GM12801 (cell line): Measurements from ENCODE around the gene STON1.

Experiments
- TF ChIP-seq, protein P1 (sequence below): IDR thresholded peaks from one replicate; pipeline ENCODE4 v1.5.1; 2011; ENCODE audit warnings: control low read depth; ENCODE audit not compliant: insufficient read length; ENCODE audit errors: extremely low read depth

The STON1 gene

DNA sequence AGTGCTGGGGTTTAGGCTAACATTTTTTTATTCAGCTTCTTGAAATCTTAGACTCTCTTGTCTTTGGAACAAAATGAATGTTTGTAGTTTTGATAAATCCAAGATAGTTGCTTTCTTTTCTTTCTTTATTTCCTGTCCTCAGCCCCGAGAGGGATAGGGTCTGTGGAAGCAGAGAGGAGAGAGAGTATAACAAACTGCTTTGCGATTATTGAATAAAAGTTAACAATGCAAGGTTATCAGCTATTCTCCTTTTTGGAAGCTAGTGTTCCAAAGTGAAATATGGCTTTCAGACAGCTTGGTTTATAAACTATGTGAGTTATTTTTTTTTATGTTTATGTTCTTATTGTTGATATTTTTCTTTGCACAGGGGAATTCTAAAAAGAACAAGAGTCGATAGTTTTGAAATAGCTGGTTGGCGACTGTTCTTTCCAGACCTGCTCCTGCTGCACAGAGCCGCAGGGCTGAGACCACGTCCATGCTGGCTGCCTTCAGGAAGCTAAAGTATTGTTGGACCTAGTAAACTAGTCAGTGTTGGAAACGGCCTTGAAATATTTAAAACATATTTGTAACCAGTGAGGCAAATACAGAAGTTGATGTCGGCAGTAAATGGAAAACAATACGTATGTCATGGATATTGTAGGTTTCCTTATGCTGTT is 15.5 kb upstream of the STON1 start:
- TF ChIP-seq, protein P1, sequence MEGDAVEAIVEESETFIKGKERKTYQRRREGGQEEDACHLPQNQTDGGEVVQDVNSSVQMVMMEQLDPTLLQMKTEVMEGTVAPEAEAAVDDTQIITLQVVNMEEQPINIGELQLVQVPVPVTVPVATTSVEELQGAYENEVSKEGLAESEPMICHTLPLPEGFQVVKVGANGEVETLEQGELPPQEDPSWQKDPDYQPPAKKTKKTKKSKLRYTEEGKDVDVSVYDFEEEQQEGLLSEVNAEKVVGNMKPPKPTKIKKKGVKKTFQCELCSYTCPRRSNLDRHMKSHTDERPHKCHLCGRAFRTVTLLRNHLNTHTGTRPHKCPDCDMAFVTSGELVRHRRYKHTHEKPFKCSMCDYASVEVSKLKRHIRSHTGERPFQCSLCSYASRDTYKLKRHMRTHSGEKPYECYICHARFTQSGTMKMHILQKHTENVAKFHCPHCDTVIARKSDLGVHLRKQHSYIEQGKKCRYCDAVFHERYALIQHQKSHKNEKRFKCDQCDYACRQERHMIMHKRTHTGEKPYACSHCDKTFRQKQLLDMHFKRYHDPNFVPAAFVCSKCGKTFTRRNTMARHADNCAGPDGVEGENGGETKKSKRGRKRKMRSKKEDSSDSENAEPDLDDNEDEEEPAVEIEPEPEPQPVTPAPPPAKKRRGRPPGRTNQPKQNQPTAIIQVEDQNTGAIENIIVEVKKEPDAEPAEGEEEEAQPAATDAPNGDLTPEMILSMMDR: no peak

DNA sequence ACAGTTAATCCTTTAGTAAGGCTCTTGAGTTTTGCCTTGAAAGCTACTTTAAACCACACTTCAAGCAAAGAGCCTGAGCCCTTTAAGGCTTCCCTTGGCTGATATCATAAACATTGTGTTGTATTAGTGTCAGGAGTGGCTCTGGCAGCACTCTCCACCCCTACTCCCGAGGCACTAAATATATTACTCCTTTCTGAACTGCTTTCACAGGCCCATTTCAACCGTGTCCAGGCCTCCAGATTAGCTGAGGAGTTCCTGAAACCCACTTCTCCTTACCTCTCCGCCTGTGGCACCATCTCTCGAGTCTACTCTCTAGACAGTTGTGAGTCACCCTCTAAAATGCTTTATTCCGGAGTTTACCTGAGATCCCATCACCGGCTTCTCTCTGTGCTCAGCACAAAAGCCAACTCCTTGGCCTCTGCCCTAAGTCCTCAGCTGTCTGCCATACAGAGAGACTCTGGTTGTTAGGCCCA is 14.4 kb upstream of the STON1 start:
- TF ChIP-seq, protein P1: no peak

DNA sequence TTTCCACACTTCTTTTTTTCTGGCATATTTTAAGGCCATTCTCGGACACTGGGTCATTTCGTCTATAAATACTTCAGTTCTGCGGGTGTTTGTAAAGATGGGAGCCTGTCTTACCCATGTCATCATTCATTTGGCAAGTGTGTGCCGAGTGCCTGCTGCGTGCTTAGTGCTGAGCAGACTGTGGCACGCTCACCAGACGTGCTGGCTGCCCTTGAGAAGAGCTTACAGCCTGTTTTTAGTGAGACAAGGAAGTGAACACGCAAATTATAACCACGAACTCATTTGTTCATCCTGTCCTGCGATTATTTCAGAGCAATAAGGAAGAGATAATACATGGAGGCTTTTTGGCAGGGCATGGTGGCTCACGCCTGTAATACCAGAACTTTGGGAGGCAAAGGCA is 10.4 kb upstream of the STON1 start:
- TF ChIP-seq, protein P1: no peak

- TF ChIP-seq, protein P1: no peak
Observed at GRCh38 chr2:48525269-48525943, 4.5 kb upstream of the STON1 start.

DNA sequence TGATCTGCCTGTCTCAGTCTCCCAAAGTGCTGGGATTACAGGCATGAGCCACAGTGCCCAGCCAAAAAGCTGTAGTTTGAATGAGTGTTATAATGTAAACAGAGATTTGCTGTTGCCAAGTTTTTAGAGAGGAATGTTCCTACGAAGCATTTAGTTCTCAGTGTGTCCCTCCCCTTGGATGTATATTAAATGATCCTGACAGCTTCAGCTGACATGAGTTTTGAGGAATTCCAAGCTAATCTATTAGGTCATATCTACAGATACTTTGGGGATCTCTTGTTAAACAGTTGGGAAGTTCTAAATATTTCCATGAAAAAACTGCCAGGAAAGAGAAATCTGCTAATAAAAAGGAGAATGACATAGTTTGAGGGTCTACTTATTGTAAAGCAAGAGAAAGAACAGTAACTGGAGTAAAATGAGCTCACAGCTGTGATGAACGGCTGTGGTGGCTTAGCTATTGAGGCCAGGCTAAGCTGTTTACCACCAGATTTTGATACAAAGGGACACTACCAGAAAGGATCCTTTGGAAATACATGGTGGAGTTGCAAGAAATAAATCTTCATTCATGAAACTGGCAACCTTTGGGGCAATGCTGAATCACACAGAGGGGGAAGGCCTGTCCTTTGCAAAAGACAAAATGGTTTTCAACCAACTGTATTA is 2.6 kb upstream of the STON1 start:
- TF ChIP-seq, protein P1: no peak

GRCh38 chr2:48528431-48528830 is 1.5 kb upstream of the STON1 start:
- TF ChIP-seq, protein P1: no peak

- TF ChIP-seq, protein P1: no peak
Observed at GRCh38 chr2:48529194-48529593, 760 bp upstream of the STON1 start.
